NCI-H146 treated with DMSO at 0.1 percent for 48 hours (cell line): ENCODE results near the gene CLDN10.

Experiments used
- DNase-seq: peaks from one replicate; lab custom pipeline; 2025; ENCODE audit not compliant: unreplicated experiment; lab: John Stamatoyannopoulos, UW

Gene CLDN10

DNA sequence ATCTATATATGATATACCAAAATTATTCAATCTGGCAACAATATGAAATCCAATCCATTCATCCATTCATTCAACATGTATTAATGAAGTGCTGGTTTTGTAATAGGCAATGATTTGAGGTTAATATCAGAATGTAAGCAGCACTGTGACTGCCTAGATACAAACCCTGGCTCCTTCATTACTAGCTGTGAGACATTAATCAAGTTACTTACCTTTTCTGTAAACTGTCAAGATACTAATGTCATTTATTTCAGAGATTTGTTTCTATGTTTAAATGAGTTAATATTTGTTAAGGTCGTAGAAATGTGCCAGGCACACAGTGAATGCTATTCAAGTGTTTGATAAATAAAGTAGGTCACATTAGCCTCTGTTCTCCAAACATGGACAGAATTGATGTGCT lies 40.9 kb downstream of the CLDN10 start:
- no peak for DNase-seq

DNA sequence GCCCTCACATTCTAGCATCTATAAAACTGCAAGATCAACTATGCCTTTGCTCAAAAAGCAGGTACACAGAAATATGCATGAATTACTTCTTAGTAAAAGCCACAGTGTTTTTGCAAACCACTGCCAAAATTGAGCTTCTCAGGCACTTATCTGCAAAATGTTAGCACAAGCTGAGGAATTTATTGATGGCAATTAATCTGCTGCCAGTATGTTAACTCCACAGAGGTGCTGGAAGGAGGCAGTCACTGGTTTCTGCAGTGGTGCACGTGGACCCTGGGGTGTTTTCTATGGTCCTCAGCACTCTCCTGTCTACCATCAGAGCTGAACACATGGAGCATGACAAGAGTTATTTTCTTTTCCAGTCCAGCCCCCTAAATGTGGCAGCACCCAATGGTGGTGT lies 44.2 kb downstream of the CLDN10 start:
- no peak for DNase-seq

DNA sequence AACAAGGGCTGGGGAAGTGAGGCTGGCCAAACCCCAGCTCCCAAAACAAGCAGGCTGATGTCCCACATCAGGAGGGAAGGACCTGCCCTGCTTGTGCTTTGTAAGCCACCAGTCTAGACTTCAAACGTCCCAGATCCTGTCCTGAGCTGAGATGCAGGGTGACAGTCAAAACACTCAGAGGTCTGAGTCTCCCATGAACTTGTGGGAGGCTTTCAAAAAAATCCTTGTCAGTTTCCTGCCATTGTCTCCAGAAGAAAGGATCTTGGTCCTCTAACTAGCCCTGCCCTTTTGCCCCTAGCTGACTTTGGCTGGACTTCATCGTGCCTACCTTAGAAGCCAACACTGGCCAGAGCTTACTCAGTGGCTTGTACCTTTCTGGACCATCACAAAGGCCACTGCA lies 48.7 kb downstream of the CLDN10 start:
- DNase-seq = no peak

DNA sequence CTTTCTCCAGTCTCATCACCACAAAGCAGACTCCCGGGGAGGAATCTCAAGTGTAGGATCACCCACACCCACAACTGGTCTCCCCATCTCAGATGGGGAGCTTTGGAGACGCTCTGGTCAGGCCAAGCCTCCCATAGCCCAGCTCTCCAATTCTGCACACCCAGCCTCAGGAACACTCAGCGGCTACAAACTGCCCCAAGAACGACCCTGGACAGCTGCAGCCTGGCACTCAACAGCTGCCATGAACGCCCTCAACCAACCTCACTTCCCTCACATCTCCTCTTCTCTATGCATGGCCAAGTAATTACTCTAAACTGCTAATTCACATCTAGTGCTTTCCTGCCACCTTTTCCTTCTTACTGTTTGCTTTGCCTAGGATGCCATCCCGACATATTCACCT lies 49.4 kb downstream of the CLDN10 start:
- no peak for DNase-seq

DNA sequence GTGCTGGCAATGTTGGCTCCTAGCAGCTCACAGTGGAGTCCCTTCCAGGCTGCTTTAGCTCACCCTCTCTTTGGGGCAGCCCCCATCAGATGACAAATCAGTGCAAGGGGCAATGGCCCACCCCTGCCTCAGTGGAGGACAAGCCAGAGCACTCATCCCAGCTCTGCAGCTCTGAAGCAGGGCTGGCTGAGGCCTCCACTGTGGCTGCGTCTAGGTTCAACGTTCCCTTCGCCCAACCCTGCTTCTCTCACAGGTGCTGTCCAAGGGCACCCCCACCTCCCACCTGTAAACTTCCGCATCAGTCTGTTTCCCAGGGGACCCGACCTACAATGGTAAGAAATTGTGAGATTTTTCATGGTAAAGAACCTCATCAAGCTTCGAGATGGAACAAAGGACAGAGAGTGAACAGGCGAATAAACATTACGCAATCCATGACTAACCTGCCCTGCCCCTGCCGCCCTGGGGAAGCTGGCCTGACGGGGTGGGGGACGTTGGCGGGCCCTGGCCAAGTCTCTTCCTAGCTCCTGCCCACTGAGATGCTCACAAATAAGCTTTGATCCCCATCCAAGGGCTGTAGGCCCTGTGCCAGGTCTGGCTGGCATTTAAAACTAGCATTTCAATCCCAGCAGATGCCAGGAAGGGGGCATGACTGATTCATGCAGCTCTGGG lies 51.5 kb downstream of the CLDN10 start:
- DNase-seq = no peak

DNA sequence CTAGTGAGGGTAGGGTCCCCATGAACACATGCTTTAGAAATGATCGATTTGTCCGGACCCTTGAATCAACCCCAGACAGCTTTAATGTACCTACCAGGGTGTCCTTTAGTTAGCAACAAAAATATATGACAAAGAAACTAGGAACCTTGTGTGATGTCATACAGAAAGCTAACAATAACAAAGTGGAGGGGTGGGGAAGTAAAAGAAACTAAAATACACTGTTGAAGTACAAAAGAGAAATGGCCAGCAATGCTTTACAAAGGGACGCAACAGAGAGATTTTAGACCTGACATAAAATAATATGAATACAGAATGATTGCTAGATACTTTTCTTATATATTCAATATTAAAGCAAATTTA lies 52.0 kb downstream of the CLDN10 start:
- no peak for DNase-seq

DNA sequence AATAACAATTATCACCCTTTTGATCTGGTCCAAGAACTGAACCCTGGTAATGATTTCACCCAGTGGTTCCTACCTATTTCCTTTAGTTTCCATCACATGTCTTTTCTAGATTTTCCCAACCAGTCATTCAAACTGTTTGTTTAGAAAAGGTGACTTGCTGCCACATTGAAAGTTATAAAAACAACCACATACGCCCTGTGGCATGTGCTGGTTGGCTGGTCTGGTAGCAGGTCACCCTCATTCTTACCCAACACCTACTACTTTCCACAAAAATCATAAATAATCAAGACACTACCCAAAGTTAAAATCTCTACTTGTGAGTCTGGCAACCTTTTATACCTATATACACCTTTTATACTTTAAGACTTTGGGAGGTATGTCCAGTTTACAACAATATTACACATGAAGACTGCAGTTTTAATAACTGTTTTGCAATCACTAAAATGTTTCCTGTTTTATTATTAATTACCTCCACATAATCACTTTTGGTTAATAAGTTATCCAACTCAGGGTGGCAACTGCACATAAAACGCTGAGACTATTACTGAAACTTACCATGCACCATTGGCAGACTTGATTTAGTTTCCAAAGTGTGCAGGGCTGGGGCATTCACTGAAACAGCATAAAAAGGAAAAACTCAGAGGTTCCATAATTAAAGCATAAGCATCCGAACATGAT lies 53.1 kb downstream of the CLDN10 start:
- no peak for DNase-seq

DNA sequence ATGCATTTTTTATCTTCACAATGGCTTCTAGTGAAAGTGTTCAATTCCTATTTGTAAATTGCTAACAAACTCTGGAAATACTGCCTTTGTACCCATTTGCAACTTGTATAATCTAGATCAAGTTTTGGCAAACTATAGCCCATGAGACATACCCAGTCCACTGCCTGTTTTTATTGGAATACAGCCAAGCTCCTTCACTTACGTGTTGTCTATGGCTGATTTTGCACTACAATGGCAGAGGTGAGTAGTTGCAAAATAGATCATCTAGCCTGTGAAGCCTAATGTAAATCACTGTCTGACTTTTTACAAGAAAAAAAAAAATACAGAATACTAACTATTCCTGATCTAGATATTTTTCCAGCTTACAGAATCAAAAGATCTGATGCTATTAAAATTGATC lies 54.8 kb downstream of the CLDN10 start:
- no peak for DNase-seq

DNA sequence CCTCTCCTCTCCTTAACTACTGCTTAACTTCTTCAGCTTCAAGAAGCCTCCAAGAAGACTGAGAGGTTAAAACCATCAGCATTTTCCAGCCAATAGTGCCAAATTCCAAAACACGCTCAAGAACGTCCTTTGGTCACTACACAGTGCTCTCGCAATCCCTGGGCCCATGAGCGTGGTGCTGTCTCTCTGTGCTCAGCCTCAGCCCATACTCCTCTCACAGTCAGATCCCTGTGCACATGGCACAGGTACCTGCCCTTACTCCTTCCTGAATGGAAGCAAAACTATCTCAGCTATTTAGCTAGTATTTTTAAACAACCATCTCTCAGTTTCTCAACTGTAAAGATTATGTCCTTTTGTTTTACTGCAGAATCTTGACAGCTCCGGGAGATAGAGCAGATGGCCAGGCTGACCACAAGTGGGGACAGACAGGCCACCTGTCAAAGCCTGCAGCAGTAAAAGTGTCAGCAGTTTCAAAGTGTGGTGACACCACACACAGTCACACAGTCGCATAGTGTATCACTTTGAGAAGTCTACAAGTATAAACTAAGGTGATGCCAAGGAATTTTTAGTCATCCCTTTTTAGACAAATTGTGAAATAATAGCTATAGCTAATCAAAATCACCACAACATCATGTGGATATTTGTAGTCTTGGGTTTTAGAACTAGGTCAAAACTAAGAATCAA lies 56.3 kb downstream of the CLDN10 start:
- no peak for DNase-seq

DNA sequence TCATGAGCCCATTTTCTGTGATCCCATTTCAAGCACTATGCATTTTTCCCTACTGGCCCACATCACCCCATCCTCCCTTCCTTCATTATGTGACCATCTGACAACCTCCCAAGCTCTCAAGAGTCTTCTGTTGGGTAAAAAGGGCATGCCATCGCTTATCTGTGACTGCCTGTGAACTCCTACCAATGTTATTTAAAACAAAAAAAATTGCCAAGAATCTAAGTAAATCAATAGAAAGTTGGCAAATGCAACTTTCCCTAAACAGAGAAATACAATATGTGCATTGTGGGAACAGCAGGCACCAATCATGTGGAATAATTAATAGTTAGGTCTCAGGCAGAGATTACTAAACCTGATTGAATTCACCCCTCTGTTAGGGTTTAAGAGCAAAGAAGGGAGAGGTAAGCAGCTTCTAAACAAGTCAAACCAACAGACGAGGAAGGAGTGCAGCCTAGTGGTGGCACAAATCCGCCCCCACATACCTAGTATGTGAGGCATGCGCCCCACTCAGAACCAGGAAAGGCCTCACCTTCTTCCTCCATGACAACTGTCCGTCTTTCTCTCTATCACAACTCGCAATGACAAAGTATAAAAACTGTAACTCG lies 62.2 kb downstream of the CLDN10 start:
- DNase-seq = no peak

DNA sequence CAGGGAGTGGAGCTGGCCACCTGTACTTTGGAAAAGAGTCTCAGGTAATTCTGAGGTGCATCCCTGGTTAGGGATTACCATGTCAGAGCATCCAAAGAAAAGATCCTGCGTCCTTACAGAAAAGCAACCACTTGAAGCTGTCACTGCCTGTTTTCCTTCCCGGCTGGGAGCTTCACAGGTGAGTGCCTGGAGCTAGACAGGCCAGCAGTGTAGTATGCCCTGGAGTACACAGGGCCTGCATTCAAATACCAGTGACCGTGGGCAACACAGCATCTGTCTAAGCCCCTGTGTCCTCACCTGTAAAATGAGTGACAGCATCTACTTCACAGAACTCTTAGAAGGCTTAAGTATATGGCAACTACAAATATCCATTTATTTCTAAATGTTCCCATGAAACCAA lies 63.0 kb downstream of the CLDN10 start:
- no peak for DNase-seq

DNA sequence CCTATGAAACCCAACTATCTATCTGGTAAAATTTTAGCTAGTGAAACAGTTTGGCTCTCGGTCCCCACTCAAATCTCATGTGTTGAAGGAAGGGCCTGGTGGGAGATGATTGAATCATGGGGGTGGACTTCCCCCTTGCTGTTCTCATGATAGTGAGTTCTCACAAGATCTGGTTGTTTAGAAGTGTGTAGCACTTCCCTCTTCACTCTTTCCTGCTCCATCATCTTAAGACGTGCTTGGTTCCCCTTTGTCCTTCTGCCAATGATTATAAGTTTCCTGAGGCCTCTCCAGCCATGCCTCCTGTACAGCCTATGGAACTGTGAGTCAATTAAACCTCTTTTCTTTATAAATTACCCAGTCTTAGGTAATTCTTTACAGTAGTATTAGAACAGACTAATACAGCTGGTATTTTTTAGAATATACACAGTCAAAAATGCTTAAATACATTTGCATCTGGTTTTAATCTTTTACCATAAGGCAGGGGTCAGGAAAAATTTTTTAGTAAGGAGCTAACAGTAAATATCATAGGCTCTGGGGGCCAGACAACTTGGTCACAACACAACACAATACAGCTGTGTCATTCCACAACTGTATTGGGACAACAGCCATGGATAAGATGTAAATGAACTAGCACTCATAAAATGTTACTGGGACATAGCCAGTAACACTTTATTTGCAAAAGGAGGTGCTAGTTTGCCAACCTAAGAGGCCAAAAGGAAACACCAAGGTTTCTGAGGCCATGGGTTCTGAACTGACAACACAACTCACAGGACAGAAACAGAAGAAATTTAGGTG lies 67.7 kb downstream of the CLDN10 start:
- DNase-seq = no peak

DNA sequence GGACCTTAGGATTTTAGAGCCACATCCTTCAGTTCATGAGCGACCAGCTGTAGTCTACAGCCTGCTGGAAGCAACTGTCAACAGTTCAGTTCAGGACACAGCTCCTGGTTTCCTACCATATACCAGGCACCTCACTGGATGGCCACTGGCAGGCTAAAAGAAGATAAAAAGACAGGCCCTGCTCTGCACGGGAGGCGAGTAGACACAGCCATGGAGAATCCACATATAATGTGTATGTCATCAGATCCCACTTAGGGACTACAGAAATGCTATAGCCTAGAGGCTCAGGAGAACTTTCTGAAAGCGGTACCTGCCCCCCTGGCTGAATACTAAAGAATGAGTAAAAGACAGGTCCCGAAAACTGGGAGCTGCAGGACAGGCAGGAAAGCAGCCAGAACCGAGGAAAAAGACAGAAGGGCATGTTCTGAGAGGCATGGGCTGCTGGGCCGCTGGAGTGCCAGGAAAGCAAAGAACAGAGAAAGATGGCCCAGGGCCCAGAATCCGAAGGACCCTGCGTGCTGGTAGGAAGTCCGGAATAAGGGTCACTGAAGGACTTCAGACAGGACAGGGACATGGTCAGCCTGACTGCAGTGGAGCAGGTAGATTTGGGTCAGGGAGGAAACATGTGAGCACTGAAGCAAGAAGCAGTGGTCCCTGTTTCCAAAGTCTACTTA lies 68.4 kb downstream of the CLDN10 start:
- DNase-seq = no peak

DNA sequence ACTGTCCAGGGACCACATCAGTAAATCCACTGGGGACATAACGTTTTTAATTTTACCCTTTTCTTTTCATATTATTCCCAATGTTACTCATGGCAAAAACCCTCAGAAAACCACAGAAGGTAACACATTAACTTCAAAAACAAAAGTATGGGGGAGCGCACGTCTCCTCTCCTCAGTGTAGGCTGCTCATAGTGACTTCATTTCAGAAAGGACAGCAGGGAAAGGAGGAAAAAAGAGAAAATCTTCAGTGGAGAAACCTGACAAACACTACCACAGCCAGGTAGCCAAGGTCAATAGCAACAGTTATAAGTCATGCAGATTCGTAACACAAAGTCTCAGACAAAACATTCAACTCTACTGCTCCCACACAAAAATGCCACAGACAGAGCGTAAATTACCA lies 70.6 kb downstream of the CLDN10 start:
- no peak for DNase-seq

DNA sequence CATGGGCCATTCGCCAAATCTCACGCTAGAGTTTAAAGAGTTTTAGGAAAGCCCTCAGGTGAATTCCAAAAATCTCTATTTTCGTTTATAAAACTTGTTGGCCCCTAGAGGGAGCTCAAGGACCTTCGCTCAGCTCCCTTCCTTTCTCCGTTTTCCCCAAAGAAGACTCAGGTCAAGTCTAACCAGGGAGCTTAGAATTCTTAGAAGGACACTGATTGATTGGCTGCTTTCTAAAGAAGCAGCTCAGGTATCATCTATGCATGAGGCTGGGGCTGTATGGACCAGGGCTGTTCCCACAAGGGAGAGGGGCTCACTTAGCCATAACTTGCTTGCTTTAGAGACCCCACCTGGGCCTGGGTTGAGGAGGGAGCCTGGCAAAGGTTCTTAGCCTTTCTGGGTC lies 71.5 kb downstream of the CLDN10 start:
- peak; percentile 46 for DNase-seq

DNA sequence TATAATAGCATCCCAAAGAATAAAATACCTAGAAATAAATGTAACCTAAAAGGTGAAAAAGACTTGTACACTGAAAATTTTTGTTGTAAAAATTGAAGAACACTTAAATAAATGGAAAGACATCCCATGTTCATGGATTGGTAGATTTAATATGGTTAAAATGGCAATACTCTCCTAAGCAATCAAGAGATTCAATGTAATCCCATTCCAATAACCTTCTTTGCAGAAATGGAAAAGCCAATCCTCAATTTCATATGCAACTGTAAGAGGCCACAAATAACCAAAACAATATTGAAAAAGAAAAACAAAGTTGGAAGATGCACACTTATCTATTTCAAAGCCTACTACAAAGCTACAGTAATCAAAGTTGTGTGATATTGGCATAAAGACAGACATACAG lies 74.2 kb downstream of the CLDN10 start:
- DNase-seq = no peak

DNA sequence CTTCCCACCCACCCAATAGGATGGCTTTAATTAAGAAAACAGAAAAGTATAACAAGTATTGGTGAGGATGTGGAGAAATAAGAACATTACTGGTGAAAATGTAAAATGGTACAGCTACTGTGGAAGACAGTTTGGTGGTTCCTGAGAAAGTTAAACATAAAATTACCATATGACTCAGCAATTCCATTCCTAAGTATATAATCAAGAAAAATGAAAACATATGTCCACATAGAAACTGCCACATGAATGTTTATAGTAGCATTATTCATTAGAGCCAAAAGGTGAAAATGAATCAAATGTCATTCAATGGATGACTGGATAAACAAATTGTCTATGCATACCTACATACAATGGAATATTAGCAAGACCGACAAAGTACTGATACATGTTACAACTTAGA lies 75.1 kb downstream of the CLDN10 start:
- no peak for DNase-seq

DNA sequence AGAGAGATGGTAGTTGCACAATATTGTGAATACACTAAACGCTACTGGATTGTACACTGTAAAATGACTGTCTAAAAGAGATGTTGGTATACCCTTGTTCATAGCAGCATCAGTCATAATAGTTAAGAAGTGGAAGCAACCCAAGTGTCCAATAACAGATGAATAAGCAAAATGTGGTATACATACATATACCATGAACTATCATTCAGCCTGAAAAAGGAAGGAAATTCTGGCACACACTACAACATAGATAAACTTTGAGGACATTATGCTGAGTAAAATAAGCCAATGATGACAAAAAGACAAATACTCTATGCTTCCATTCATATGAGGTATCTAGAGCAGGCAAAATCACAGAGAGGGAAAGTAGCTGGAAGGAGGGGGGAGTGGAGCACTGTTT lies 76.0 kb downstream of the CLDN10 start:
- DNase-seq = no peak

DNA sequence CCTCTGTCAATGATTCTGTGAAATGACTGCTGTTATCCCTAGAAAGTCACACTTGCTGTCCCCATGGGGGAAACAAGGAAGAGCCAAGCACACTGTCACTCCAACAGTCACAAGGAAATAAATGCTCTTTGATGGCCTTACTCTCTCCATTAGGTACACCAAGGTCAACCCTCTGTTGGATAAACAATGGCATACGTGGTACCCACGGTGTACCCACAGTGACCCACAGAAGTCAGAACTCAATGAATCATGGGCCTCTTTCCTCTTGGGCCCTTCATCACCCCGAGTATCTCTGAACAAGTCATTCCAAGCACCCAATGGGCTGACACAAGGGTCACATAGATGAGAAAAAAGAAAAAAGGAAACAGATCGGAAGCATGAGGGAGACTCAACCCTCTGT lies 76.6 kb downstream of the CLDN10 start:
- DNase-seq = no peak
